Naive thymus-derived CD8-positive, alpha-beta T cell (primary cell): ENCODE results near the gene FCGR2B. TPM values are rescaled to one million over a fixed set of nuclear protein-coding genes. Genes with fewer than 3 reads are reported as not detected.
"Not testable (repeated sequence)": the region's sequence is repeated elsewhere in the genome, so short reads cannot be mapped to it uniquely, and the experiment has no call there.

ENCODE experiments used
- ATAC-seq, 2 donors: fragments of 150-1000 bp; cut with Tn5 transposase in 1 of 2; sonication (Bioruptor Pico), chemical (Tn5 transposase) in 1 of 2; 1 replicate in 1 of 2; 2 replicates in 1 of 2; pipeline ENCODE4 v1.10.0; 2021; ENCODE audit warnings: mild to moderate bottlenecking in 2 of 2, moderate library complexity in 2 of 2
- POLR2A ChIA-PET: fragments of 350-600 bp; sonication (Branson Sonifier 250); formaldehyde crosslinking; loops from one replicate; lab custom pipeline; 2021; ENCODE audit warnings: antibody characterized with exemption; lab: Charles Lee
- DNase-seq, 10 donors: peaks; one replicate each; pipeline versions ENCODE4 v3.0.0 to v3.0.0-alpha.2; 2020 to 2022
- H3K27ac Mint-ChIP-seq, 10 donors: one replicate each; pipeline ENCODE4 v1.8.0; 2020 to 2022; ENCODE audit warnings: mild to moderate bottlenecking in 10 of 10, mixed read lengths in 10 of 10, moderate library complexity in 4 of 10, inconsistent platforms in 1 of 10
- H3K27me3 Mint-ChIP-seq, 5 donors: one replicate each; pipeline ENCODE4 v1.8.0; 2021 to 2022; ENCODE audit warnings: mixed read lengths in 5 of 5
- H3K36me3 Mint-ChIP-seq, 3 donors: one replicate each; pipeline ENCODE4 v1.8.0; 2020 to 2022; ENCODE audit warnings: mixed read lengths in 3 of 3, mild to moderate bottlenecking in 2 of 3, inconsistent platforms in 1 of 3
- H3K4me1 Mint-ChIP-seq, 4 donors: one replicate each; pipeline ENCODE4 v1.8.0; 2021 to 2022; ENCODE audit warnings: mixed read lengths in 4 of 4
- H3K4me3 Mint-ChIP-seq, 10 donors: one replicate each; pipeline ENCODE4 v1.8.0; 2020 to 2022; ENCODE audit warnings: mild to moderate bottlenecking in 10 of 10, mixed read lengths in 10 of 10, moderate library complexity in 6 of 10, inconsistent platforms in 1 of 10
- H3K9me3 Mint-ChIP-seq, 9 donors: one replicate each; pipeline ENCODE4 v1.8.0; 2020 to 2022; ENCODE audit warnings: mixed read lengths in 9 of 9, mild to moderate bottlenecking in 3 of 9, inconsistent platforms in 1 of 9, moderate library complexity in 1 of 9
- polyA plus RNA-seq, 3 donors: library from polyadenylated mRNA; unstranded; fragments of 300-500 nt; fragmentation: Illumina TruSeq; gene quantifications; one replicate each; pipeline ENCODE4 v1.2.3, GENCODE V29; 2021
- total RNA-seq, 8 experiments: library from RNA in 2 of 8; stranded (reverse) in 2 of 8; gene quantifications; one replicate each; pipeline ENCODE4 v1.2.3 and lab custom pipeline; 2021 to 2026

Gene FCGR2B
- total and polyA plus RNA-seq, 5 experiments from 2014 or later: 0.16 to 3.5 (median 1.7) TPM; not detected in 1

DNA sequence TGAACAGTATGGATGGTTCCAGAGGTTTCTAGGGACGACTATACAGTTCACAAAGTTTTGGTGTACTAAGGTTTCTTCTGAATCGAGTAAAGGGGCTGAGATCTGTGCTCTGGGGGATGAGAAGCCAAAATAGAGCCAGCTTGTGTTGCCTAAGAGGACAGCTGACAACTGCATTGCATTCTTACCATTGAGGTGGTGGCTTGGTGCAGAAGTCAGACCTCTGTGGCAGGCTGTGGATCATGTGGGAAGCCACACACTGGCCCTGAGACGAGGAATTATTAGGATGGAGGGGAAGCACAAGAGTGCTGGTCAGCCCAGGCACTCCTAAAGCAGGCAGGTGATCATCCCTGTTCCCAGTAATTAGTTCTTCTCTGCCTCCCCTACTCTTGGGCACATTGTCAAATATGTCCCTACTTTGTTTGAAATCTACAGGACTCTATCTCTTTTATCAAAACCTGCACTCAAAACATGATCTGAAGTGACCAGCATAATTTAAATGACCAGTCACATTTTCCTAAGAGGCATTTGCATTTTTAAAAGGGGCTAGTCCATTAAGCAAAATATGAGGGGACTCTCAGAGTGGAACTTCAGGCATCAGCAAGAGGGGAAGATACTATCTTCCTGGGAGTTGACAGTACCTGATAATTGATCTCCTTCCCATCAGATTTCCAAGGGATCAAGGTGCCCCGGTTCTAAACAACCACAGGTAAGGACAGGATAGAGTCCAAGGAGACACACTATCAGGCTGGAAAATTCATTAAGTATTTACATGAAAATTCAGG, 58.2 kb downstream of the FCGR2B start, which contains the start of gene FCRLB:
FCRLB (plus strand) TSS at position 589 of the 782 bp plus-strand sequence. CDS start 1,129 bp downstream, outside the sequence.
- POLR2A ChIA-PET: interaction anchor here (0.6 kb wide), 1 partner anchor 397 kb away, joined by 3 read pairs; no protein-coding TSS in a partner anchor
- ATAC-seq (no peak), DNase-seq (no peak)
- H3K27me3 Mint-ChIP-seq: peaks cover 0 to 8% (median 4%) of the 10 kb centered on the region in 5 donors
- H3K4me3 Mint-ChIP-seq: no peak within 1 kb of the TSS
- peaks cover 13 to 51% (median 15%) of the 10 kb centered on the region in 4 donors for H3K4me1 Mint-ChIP-seq
- H3K27ac Mint-ChIP-seq: peak within 1 kb of the TSS in 2 of 10 donors; percentile 15 to 77
- no peaks in the 10 kb centered on the region for H3K9me3 Mint-ChIP-seq
- no peaks in the 10 kb centered on the region for H3K36me3 Mint-ChIP-seq

DNA sequence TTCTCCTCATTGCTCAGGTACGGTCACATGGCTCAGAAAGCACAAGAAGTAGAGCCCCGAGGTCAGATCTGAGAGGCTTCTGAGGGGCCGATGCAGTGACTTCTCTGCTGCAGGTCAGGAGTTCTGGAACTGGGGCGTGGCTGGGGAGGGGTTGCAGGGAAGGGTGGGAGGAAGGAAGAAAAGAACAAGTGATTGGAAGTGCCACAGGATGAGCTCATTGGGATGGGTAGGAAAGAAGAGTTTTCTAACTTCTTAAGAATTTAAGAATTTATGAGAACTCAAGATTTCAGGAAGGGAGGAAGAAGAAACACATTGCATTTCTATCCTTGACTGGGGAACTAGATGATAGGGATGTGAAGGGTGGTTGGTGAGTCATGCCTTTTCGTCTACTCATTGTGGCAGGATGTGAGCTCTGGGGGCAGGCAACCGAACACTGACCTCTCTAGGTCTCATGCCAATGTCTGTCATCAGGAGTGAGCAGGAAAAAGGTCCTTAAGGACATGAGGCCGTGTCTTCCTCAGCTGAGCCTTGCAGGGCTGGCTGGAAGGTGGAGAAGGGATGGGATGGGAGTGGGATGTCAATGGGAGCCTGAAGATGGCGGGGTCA, 58.9 kb downstream of the FCGR2B start:
- POLR2A ChIA-PET: interaction anchor here (0.6 kb wide), 1 partner anchor 398 kb away, joined by 3 read pairs; no protein-coding TSS in a partner anchor
- Mint-ChIP-seq H3K4me1 (peaks cover 13 to 52% (median 15%) of the 10 kb centered on the region in 4 donors), H3K36me3 (no peaks in the 10 kb centered on the region), H3K4me3 (no peak overlapping the region), H3K27ac (peak overlapping the region in 2 of 10 donors; percentile 15 to 77), H3K27me3 (peaks cover 0 to 8% (median 4%) of the 10 kb centered on the region in 5 donors), H3K9me3 (no peaks in the 10 kb centered on the region)
- no peak for ATAC-seq
- DNase-seq: no peak

DNA sequence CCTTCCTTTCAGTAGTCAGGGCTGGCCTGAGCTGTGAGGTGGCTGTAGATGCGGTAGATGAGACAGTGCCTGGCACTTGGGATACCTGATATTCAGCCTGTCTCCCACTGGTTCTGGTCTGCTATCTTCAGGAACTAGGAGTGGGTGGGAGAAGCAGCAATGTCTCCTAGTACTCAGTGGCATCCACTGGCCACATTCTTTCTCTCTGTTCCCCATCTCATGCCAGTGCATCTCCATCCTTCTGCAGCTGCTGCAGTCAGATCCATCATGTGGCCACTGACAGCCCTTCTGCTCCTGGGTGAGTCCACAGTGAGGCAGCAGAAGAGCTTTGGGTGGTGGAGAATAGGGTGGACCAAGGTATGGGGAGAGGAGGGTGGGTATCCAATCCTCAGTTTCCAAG, 59.5 kb downstream of the FCGR2B start:
- H3K4me3 Mint-ChIP-seq: no peak overlapping the region
- peaks cover 13 to 48% (median 16%) of the 10 kb centered on the region in 4 donors for H3K4me1 Mint-ChIP-seq
- peaks cover 0 to 5% (median 1%) of the 10 kb centered on the region in 5 donors for H3K27me3 Mint-ChIP-seq
- H3K36me3 Mint-ChIP-seq: no peaks in the 10 kb centered on the region
- no peak overlapping the region for H3K27ac Mint-ChIP-seq
- POLR2A ChIA-PET: no interaction called here
- H3K9me3 Mint-ChIP-seq: no peaks in the 10 kb centered on the region
- no peak for DNase-seq
- ATAC-seq: no peak

DNA sequence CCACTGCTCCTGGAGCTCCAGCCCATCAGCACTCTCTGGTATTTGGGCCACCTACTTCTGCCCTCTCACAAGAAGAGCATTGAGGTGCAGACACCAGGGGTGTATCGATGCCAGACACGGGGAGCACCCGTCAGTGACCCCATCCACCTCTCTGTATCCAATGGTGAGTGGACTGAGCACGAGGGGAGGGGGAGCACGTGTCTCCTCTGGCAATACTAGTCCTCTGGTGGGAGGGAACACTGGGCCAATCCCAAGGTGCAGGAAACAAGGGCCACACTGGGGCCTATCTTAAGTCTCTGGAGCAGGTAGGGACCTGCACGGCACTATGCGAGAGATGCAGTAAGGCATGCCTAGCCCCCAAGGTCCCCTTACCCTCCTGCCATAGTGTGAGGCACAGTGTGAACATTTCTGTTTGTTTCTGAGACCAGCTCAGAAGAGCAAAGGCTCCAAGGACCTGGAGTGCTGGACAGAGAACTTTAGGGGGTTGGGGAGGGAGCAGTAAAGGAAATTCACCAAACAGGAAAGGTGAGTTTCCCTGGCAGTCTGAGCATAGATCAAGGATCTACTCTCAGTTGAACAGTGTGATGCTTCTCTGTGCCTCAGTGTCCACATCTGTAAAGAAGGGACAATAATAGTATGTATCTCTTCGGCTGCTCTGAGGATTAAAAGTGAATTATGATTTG, 60.7 kb downstream of the FCGR2B start:
- peaks cover 0 to 5% (median 0%) of the 10 kb centered on the region in 5 donors for H3K27me3 Mint-ChIP-seq
- H3K36me3 Mint-ChIP-seq: no peaks in the 10 kb centered on the region
- ATAC-seq: no peak

DNA sequence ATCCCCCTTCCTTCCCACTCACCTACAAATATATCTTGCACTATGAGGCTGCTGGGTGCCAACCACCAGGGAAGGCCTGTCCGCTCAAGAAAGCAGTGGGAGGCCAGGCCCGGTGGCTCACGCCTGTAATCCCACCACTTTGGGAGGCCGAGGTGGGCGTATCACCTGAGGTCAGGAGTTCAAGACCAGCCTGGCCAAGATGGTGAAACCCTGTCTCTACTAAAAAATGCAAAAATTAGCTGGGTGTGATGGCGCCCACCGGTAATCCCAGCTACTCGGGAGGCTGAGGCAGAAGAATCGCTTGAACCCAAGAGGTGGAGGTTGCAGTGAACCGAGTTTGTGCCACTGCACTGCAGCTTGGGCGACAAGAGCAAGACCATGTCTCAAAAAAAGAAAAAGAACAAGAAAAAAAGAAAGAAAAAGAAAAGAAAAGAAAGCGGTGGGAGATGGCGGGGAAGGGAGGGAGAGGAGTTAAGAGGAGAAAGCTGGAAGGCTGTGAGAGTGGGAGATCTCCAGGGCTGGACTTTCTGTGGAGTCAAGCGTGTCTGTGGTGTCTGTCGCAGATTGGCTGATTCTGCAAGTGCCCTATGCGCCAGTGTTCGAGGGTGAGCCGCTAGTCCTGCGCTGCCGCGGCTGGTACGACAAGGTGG, 62.4 kb downstream of the FCGR2B start:
- not testable (repeated sequence) for ATAC-seq, DNase-seq, H3K27me3 Mint-ChIP-seq, H3K36me3 Mint-ChIP-seq, H3K9me3 Mint-ChIP-seq
- POLR2A ChIA-PET: interaction anchor here (1.4 to 2.7 kb wide), 7 partner anchors 13 to 218 kb away, joined by 3 to 49 read pairs (median 12); partner anchors contain the start of gene DUSP12
- Mint-ChIP-seq H3K4me1 (peaks cover 20 to 54% (median 37%) of the 10 kb centered on the region in 4 donors), H3K4me3 (peak overlapping the region; percentile 91 to 99 (median 94)), H3K27ac (peak overlapping the region in 9 of 10 donors; percentile 50 to 93 (median 77))

More for the DNA sequence above, 60.7 kb downstream of the FCGR2B start:
- no peak overlapping the region for H3K27ac Mint-ChIP-seq
- no peak for DNase-seq
- no peak overlapping the region for H3K4me3 Mint-ChIP-seq
- POLR2A ChIA-PET: interaction anchor here (0.7 kb wide), 1 partner anchor 151 kb away, joined by 3 read pairs; no protein-coding TSS in a partner anchor
- H3K9me3 Mint-ChIP-seq: no peaks in the 10 kb centered on the region
- H3K4me1 Mint-ChIP-seq: peaks cover 16 to 52% (median 25%) of the 10 kb centered on the region in 4 donors

DNA sequence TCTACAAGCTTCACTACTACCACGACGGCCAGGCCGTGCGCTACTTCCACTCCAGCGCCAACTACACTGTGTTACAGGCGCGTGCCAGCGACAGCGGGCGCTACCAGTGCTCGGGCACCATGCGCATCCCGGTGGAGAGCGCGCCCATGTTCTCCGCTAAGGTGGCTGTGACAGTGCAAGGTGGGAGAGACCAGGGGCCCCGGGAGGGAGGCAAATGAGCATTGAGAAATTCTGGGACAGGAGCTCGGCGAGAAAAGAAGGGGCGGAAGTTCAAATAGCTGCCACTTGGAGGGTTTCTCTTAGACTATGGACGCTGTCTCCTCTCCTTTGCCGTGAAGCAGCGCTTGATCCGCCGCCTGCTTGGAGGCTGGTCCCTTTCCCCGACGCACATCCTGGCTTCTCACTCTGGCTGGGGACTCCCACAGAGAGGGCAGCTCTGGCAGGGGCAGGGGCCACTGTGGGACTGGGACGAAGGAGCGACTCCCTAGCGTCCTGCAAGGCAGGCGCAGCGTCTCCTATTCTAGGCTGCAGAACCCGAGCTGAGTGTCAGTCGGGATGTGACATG, 63.0 kb downstream of the FCGR2B start:
- Mint-ChIP-seq H3K27ac (peak overlapping the region; percentile 58 to 93 (median 88)), H3K36me3 (no peaks in the 10 kb centered on the region), H3K4me1 (peaks cover 20 to 57% (median 38%) of the 10 kb centered on the region in 4 donors), H3K4me3 (peak overlapping the region; percentile 91 to 99 (median 94)), H3K9me3 (no peaks in the 10 kb centered on the region), H3K27me3 (peaks cover 0 to 5% (median 0%) of the 10 kb centered on the region in 5 donors)
- peak; percentile 36 to 45 for ATAC-seq
- peak; percentile 5 to 63 (median 36) for DNase-seq
- POLR2A ChIA-PET: interaction anchor here (0.7 to 2.7 kb wide), 10 partner anchors 9 to 219 kb away, joined by 3 to 49 read pairs (median 7); partner anchors contain the start of gene DUSP12

DNA sequence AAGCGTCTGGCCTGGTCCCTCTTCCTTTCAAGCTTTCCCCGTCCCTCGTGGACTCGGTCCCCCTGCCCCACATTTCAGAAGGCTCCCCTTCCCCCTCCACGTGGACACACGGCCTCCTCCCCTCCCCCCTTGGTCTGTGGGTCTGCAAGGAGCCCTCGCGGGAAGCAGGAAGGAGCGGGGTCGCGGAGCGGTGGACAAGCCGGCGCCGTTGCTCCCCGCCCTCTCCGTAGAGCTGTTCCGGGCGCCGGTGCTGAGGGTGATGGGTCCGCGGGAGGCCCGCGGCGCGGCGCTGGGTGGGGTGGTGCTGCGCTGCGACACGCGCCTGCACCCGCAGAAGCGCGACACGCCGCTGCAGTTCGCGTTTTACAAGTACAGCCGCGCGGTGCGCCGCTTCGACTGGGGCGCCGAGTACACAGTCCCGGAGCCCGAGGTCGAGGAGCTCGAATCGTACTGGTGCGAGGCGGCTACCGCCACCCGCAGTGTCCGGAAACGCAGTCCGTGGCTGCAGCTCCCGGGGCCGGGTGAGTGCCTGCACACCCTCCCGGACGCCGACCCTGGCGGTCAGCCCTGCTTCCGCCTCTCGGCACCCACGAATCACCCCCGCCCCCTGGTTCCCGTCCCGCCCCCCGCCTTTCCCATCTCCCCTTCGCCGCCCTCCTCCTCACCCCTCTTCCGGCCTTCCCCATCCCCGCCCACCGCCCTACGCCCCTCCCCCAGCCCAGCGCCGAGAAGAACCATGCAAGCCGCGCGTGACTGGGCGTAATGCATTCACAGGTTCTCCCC, 63.7 kb downstream of the FCGR2B start:
- POLR2A ChIA-PET: interaction anchor here (0.5 to 2.7 kb wide), 14 partner anchors 10 to 781 kb away, joined by 3 to 49 read pairs (median 5); partner anchors contain the start of gene DUSP12
- H3K27me3 Mint-ChIP-seq: peaks cover 0 to 7% (median 0%) of the 10 kb centered on the region in 5 donors
- peaks cover 20 to 54% (median 38%) of the 10 kb centered on the region in 4 donors for H3K4me1 Mint-ChIP-seq
- DNase-seq: peak; percentile 48 to 88 (median 68)
- peak; percentile 67 to 71 for ATAC-seq
- peak overlapping the region; percentile 58 to 95 (median 90) for H3K27ac Mint-ChIP-seq
- H3K9me3 Mint-ChIP-seq: no peaks in the 10 kb centered on the region
- peak overlapping the region; percentile 91 to 99 (median 94) for H3K4me3 Mint-ChIP-seq
- no peaks in the 10 kb centered on the region for H3K36me3 Mint-ChIP-seq

DNA sequence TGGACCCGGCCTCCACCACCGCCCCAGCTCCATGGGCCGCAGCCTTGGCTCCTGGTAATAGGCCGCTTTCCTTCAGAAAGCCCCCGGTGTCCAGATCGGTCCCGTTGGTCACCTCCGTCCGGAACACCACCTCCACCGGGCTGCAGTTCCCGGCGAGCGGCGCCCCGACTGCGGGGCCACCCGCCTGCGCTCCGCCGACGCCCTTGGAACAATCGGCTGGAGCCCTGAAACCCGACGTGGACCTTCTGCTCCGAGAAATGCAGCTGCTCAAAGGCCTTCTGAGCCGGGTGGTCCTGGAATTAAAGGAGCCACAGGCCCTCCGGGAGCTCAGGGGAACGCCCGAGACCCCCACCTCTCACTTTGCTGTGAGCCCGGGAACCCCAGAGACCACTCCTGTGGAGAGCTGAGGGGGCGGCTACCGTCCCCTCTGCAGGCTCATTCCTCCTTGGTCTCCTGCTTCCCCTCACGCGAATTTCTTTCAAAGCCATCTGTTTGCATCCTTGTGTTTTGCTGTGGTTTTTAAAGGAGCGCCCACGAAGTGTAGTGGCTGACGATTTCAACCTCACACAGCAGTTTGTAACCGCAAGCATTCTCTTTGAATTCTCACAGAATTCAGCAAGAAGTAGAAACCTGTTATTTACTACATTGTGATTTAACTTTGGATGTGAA, 64.4 kb downstream of the FCGR2B start:
- H3K4me1 Mint-ChIP-seq: peaks cover 20 to 48% (median 38%) of the 10 kb centered on the region in 4 donors
- peak in 9 of 10 donors; percentile 9 to 85 (median 61) for DNase-seq
- peak; percentile 50 to 53 for ATAC-seq
- H3K36me3 Mint-ChIP-seq: no peaks in the 10 kb centered on the region
- H3K27ac Mint-ChIP-seq: peak overlapping the region; percentile 45 to 97 (median 92)
- peaks cover 0 to 6% (median 0%) of the 10 kb centered on the region in 5 donors for H3K27me3 Mint-ChIP-seq
- POLR2A ChIA-PET: interaction anchor here (0.5 to 2.7 kb wide), 9 partner anchors 11 to 780 kb away, joined by 3 to 49 read pairs (median 8); partner anchors contain the start of gene DUSP12
- H3K4me3 Mint-ChIP-seq: peak overlapping the region; percentile 91 to 99 (median 94)
- no peaks in the 10 kb centered on the region for H3K9me3 Mint-ChIP-seq
